ENCODE results near the gene LRRFIP1.

GRCh38 chr2:237736783-237737182 lies 109.4 kb downstream of the LRRFIP1 start:
- no peak for TF ChIP-seq POLR2A (IDR thresholded peaks at IDR 0.05)
- no peak for TF ChIP-seq CTCF (IDR thresholded peaks at IDR 0.05)

Data from adrenal gland (tissue), 5 donors.